NCI-H2081 treated with DMSO at 0.1 percent for 48 hours (cell line): ENCODE results near the gene GLCE.

Experiments used
- DNase-seq: peaks from one replicate; lab custom pipeline; 2025; lab: John Stamatoyannopoulos, UW

GLCE gene

GRCh38 chr15:69320977-69321554 lies 160.6 kb downstream of the GLCE start:
- no peak for DNase-seq
